ENCODE measurements around the gene ZNF277.
"Not testable (repeated sequence)": the region's sequence is repeated elsewhere in the genome, so short reads cannot be mapped to it uniquely, and the experiment has no call there.

The ZNF277 gene

GRCh38 chr7:112385516-112385915, 179.0 kb downstream of the ZNF277 start:
- no peaks in the 10 kb centered on the region for H3K27me3 ChIP-seq (replicated peaks in 2 of 5; ENCODE audit: control insufficient read depth in 4 of 5, insufficient read depth in 5 of 5, low read length in 4 of 5)
- CTCF ChIA-PET = interaction anchor here (1.2 to 1.5 kb wide), 3 partner anchors 37 to 221 kb away, joined by 3 read pairs; no protein-coding TSS in a partner anchor
- no peak overlapping the region for H3K4me3 ChIP-seq (ENCODE audit: control insufficient read depth in 1 of 7, extremely low read depth in 1 of 7, insufficient read depth in 4 of 7, low read depth in 2 of 7, low read length in 6 of 7)
- DNase-seq = no peak
- POLR2A ChIA-PET = no interaction called here
- no peaks in the 10 kb centered on the region for H3K9me3 ChIP-seq (ENCODE audit: control extremely low read depth in 1 of 5, control insufficient read depth in 4 of 5, insufficient read depth in 2 of 5, low read depth in 1 of 5, low read length in 4 of 5)
- H3K27ac ChIP-seq (ENCODE audit: insufficient read depth in 1 of 2, low read depth in 1 of 2, low read length in 2 of 2, poor library complexity in 1 of 2, severe bottlenecking in 2 of 2) = no peak overlapping the region
- 93% methylated on average over 2 of the region's 3 CpGs for WGBS (ENCODE audit: insufficient coverage)
- no peaks in the 10 kb centered on the region for H3K36me3 ChIP-seq (ENCODE audit: control insufficient read depth in 4 of 4, insufficient read depth in 4 of 4, low read length in 3 of 4)
- H3K4me1 ChIP-seq (ENCODE audit: control extremely low read depth in 1 of 4, control insufficient read depth in 4 of 4, insufficient read depth in 4 of 4, low read length in 3 of 4) = peaks cover 0 to 2% (median under 1%) of the 10 kb centered on the region in 4 experiments

DNA sequence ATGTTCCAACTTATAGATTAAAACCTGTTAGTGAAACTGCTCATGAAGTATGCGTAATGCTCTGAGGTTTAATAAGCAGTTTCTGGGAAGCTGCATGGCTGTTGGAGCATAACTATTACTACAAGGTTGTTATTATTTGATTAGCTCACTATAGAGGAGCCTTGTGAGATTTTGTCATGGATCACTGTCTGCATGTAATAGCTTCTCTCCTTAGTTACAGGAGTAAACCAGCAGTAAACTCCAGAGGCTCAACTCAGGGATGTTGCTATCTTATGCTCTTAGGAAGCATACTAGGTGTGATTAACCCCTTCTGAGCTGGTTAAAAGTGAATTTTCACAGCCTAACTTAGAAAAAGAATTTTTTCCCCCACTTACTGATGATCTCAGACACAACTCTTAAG, 180.1 kb downstream of the ZNF277 start:
- peaks cover 0 to 1% (median under 1%) of the 10 kb centered on the region in 4 experiments for H3K4me1 ChIP-seq (ENCODE audit: control extremely low read depth in 1 of 4, control insufficient read depth in 4 of 4, insufficient read depth in 4 of 4, low read length in 3 of 4)
- ChIA-PET POLR2A (no interaction called here), CTCF (interaction anchor here (1.0 kb wide), 1 partner anchor 10 kb away, joined by 4 read pairs; no protein-coding TSS in a partner anchor)
- no peaks in the 10 kb centered on the region for H3K9me3 ChIP-seq (ENCODE audit: control extremely low read depth in 1 of 5, control insufficient read depth in 4 of 5, insufficient read depth in 2 of 5, low read depth in 1 of 5, low read length in 4 of 5)
- no peaks in the 10 kb centered on the region for H3K27me3 ChIP-seq (replicated peaks in 2 of 5; ENCODE audit: control insufficient read depth in 4 of 5, insufficient read depth in 5 of 5, low read length in 4 of 5)
- no peak overlapping the region for H3K4me3 ChIP-seq (ENCODE audit: control insufficient read depth in 1 of 7, extremely low read depth in 1 of 7, insufficient read depth in 4 of 7, low read depth in 2 of 7, low read length in 6 of 7)
- WGBS (ENCODE audit: insufficient coverage) = no CpG with 5 or more reads among the region's 1 CpG
- H3K36me3 ChIP-seq (ENCODE audit: control insufficient read depth in 4 of 4, insufficient read depth in 4 of 4, low read length in 3 of 4) = no peaks in the 10 kb centered on the region
- no peak overlapping the region for H3K27ac ChIP-seq (ENCODE audit: insufficient read depth in 1 of 2, low read depth in 1 of 2, low read length in 2 of 2, poor library complexity in 1 of 2, severe bottlenecking in 2 of 2)
- DNase-seq = no peak

DNA sequence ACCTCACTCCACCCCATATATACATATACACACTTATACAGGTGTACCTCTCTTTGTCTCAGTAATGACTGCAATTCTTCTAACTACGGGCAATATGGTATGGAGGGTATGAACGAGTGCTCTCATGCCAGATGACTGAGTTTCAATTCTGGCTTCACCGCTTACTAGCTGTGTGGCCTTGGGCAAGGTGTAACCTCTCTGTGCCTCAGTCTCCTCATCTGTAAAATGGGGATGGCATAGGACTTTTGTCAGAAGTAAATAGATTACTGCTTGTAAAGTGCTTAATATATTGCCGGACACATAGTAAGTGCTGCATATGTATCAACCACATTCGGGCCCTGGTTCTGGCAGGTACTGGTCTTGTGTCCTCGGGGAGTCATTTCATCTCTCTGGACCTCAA, 183.7 kb downstream of the ZNF277 start:
- Histone ChIP-seq H3K4me1 (ENCODE audit: control extremely low read depth in 1 of 4, control insufficient read depth in 4 of 4, insufficient read depth in 4 of 4, low read length in 3 of 4) (peaks cover 3 to 8% (median 6%) of the 10 kb centered on the region in 4 experiments), H3K36me3 (ENCODE audit: control insufficient read depth in 4 of 4, insufficient read depth in 4 of 4, low read length in 3 of 4) (no peaks in the 10 kb centered on the region), H3K27ac (ENCODE audit: insufficient read depth in 1 of 2, low read depth in 1 of 2, low read length in 2 of 2, poor library complexity in 1 of 2, severe bottlenecking in 2 of 2) (no peak overlapping the region), H3K27me3 (replicated peaks in 2 of 5; ENCODE audit: control insufficient read depth in 4 of 5, insufficient read depth in 5 of 5, low read length in 4 of 5) (no peaks in the 10 kb centered on the region), H3K4me3 (ENCODE audit: control insufficient read depth in 1 of 7, extremely low read depth in 1 of 7, insufficient read depth in 4 of 7, low read depth in 2 of 7, low read length in 6 of 7) (no peak overlapping the region), H3K9me3 (ENCODE audit: control extremely low read depth in 1 of 5, control insufficient read depth in 4 of 5, insufficient read depth in 2 of 5, low read depth in 1 of 5, low read length in 4 of 5) (no peaks in the 10 kb centered on the region)
- POLR2A ChIA-PET = no interaction called here
- CTCF ChIA-PET = no interaction called here
- DNase-seq = no peak
- WGBS (ENCODE audit: insufficient coverage) = 96% methylated on average over 6 of the region's 6 CpGs

GRCh38 chr7:112391079-112391821, 184.8 kb downstream of the ZNF277 start:
- 4% methylated on average over 15 of the region's 69 CpGs for WGBS (ENCODE audit: insufficient coverage)
- DNase-seq = peak; percentile 60 to 80 (median 74)
- H3K36me3 ChIP-seq (ENCODE audit: control insufficient read depth in 4 of 4, insufficient read depth in 4 of 4, low read length in 3 of 4); H3K4me1 ChIP-seq (ENCODE audit: control extremely low read depth in 1 of 4, control insufficient read depth in 4 of 4, insufficient read depth in 4 of 4, low read length in 3 of 4); POLR2A ChIA-PET; H3K27me3 ChIP-seq (replicated peaks in 2 of 5; ENCODE audit: control insufficient read depth in 4 of 5, insufficient read depth in 5 of 5, low read length in 4 of 5); H3K9me3 ChIP-seq (ENCODE audit: control extremely low read depth in 1 of 5, control insufficient read depth in 4 of 5, insufficient read depth in 2 of 5, low read depth in 1 of 5, low read length in 4 of 5): not testable (repeated sequence)
- CTCF ChIA-PET = interaction anchor here (0.6 to 0.7 kb wide), 2 partner anchors 20 to 536 kb away, joined by 3 read pairs; no protein-coding TSS in a partner anchor
- Histone ChIP-seq H3K27ac (ENCODE audit: insufficient read depth in 1 of 2, low read depth in 1 of 2, low read length in 2 of 2, poor library complexity in 1 of 2, severe bottlenecking in 2 of 2) (peak overlapping the region in 1 of 2 experiments; percentile 60), H3K4me3 (ENCODE audit: control insufficient read depth in 1 of 7, extremely low read depth in 1 of 7, insufficient read depth in 4 of 7, low read depth in 2 of 7, low read length in 6 of 7) (peak overlapping the region in 4 of 7 experiments; percentile 21 to 61 (median 33))

GRCh38 chr7:112391841-112392286, 185.4 kb downstream of the ZNF277 start:
- H3K27me3 ChIP-seq (replicated peaks in 2 of 5; ENCODE audit: control insufficient read depth in 4 of 5, insufficient read depth in 5 of 5, low read length in 4 of 5); H3K36me3 ChIP-seq (ENCODE audit: control insufficient read depth in 4 of 4, insufficient read depth in 4 of 4, low read length in 3 of 4); POLR2A ChIA-PET; CTCF ChIA-PET; H3K9me3 ChIP-seq (ENCODE audit: control extremely low read depth in 1 of 5, control insufficient read depth in 4 of 5, insufficient read depth in 2 of 5, low read depth in 1 of 5, low read length in 4 of 5); H3K4me1 ChIP-seq (ENCODE audit: control extremely low read depth in 1 of 4, control insufficient read depth in 4 of 4, insufficient read depth in 4 of 4, low read length in 3 of 4): not testable (repeated sequence)
- Histone ChIP-seq H3K27ac (ENCODE audit: insufficient read depth in 1 of 2, low read depth in 1 of 2, low read length in 2 of 2, poor library complexity in 1 of 2, severe bottlenecking in 2 of 2) (peak overlapping the region in 1 of 2 experiments; percentile 60), H3K4me3 (ENCODE audit: control insufficient read depth in 1 of 7, extremely low read depth in 1 of 7, insufficient read depth in 4 of 7, low read depth in 2 of 7, low read length in 6 of 7) (peak overlapping the region in 6 of 7 experiments; percentile 31 to 68 (median 50))
- peak; percentile 61 to 87 (median 76) for DNase-seq
- 0% methylated on average over 22 of the region's 37 CpGs for WGBS (ENCODE audit: insufficient coverage)

Measured in common myeloid progenitor, CD34-positive (primary cell).